HG03025 (cell line): ENCODE data around the gene UAP1L1.
"Not testable (repeated sequence)": the region's sequence is repeated elsewhere in the genome, so short reads cannot be mapped to it uniquely, and the experiment has no call there.

Experiments
- ATAC-seq: cut with Tn5 transposase; IDR thresholded peaks from one replicate; pipeline ENCODE4 v1.9.1; 2021; ENCODE audit warnings: mild to moderate bottlenecking, moderate library complexity; ENCODE audit not compliant: unreplicated experiment, low FRiP score

Gene UAP1L1

DNA sequence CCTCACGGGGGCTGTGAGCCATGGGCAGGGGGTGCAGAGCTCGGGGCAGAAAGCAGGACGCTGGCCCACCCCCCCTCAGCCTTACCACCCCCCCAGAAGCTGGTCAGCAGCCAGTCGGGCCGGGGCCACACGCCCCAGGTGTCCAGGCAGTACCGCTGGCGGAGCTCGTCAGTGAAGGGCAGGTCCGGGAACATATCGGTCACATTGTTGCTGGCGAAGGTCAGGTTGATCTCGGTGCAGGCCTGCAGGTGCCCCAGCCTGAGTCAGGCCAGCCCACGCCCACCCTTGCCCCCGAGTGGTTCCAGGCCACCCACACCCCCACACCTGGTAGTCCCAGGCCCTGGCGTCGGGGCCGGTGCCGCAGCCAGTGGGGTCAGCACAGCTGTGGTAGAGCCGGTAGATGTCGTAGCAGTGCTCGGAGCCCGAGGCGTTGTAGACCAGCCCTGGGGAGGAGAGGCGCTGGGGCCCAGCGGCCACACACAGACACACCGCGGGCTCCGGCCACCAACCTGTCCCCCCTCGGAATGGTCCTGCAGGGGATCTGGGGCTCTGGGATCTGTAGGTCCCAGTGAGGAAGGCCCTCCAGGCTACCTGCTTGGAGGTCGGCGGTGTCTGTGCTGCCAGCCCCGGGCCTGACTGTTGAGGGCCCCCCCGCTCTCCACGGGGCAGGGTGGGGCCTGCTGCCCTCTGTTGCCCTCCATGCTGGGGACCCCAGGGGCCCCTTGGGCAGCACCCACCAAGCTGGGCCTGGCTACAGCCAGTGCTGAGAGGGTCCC is 34.7 kb downstream of the UAP1L1 start:
- no peak for ATAC-seq

- no peak for ATAC-seq
These were observed 35.5 kb downstream of the UAP1L1 start for GRCh38 chr9:137112564-137113384.

DNA sequence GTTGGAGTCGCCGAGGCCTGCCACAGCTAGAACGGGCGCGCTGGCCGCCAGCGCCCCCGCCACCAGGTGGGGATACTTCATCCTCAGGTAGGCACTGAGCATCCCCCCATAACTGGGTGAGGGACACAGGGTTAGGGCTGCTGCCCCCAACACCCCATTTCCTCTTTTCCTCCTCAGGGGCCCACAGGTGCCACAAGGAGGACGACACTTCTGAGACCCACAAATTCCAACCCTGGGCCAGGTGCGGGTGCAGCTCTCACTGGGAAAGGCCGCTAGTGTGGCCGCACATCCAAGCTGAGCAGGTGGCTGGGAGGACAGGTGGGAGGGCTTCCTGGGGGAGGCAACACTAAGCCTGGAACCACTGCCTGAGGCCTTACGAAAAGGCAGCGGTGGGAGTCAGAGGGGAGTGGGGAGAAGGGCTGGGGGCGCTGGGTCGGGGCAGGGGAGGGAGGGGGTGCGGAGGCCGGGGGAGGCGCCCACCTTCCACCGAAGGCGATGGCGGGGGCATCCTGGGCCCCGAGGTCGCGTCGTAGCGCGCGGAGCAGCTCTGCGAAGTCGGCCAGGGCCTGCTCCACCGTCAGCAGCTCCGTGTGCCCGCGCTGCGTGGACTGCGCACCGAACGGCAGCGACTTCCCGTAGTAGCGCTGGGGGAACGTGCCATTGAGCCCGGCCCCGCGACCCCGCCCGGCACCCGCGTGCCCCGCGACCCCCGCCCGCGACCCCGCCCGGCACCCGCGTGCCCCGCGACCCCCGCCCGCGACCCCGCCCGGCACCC is 36.3 kb downstream of the UAP1L1 start:
- ATAC-seq = no peak

DNA sequence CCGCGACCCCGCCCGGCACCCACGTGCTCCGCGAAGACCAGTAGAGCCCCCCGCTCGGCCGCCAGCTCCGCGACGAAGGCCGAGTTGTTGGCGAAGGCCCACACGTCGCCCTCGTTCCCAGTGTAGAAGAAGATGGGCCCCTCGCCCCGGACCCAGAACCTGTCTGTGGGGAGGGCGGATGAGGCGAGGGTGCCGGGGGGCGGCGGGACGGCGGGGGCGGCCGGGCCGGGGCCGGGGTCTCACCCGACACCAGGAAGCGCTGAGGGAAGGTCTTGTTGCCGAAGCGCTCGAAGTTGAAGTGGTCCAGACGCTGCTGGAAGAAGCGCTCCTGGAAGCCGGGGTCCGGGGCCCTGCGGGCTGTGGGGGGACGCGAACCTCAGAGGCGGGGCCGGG is 36.9 kb downstream of the UAP1L1 start:
- ATAC-seq = no peak

GRCh38 chr9:137114613-137115393 is 37.5 kb downstream of the UAP1L1 start, which contains the start of gene DPP7:
DPP7 (minus strand) TSS chr9:137114733; CDS start chr9:137114713, 20 bp downstream.
- no peak for ATAC-seq

DNA sequence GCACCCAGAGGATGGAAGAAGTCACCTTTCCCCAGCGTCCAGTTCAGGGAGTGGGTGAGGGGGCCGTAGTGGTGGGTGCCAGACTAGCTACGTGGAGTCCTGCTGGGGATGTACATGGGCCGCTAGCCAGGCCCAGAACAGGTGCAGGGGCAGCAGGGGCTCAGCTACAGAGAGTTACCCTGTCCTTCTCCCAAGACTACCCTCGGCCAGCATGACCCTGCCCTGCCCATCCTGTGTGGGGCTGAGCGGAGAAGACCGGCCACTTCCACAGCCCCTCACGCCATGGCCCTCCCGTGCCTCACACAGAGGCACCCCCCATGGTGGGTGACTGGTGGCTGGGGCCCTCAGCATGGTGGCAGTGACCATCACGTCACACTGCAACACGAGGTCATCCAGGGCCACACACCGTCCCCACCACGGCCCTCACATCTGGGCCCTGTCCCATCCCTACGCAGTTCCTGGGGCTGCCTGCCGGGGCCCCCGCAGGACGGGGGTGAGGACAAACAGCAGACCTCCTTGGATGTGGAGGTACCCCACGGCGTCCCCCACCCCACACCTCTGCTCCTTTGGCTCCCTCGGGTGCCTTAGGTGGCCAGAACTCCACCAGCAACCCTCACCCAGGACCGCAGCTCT is 38.2 kb downstream of the UAP1L1 start:
- ATAC-seq = no peak

GRCh38 chr9:137116027-137116507 is 38.8 kb downstream of the UAP1L1 start:
- no peak for ATAC-seq

GRCh38 chr9:137116728-137117127 is 39.4 kb downstream of the UAP1L1 start:
- no peak for ATAC-seq

DNA sequence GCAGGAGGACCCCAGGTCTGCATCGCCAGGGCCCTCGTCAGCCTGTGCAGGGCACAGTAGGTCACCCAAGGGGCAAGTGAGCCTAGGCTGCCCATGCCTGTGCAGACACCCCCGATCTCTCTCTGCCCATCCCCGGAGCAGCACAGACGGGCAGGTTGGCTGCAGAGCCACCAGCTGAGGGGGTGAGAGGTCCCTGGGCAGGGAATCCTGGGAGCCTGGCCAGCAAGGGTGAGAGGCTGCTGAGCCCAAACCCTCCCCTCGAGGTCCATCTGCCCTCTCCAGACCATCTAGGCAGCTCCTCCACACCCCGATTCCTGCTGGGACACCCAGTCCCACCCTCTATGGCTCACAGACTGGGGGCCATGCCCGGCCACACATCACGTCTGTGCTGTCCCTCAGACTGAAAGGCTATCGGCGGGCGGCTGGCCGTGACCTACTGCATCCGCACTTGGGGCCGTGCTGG is 40.0 kb downstream of the UAP1L1 start:
- no peak for ATAC-seq

- not testable (repeated sequence) for ATAC-seq
These were observed 40.8 kb downstream of the UAP1L1 start for GRCh38 chr9:137118092-137118603.

GRCh38 chr9:137121927-137122795 is 44.8 kb downstream of the UAP1L1 start:
- ATAC-seq = not testable (repeated sequence)

DNA sequence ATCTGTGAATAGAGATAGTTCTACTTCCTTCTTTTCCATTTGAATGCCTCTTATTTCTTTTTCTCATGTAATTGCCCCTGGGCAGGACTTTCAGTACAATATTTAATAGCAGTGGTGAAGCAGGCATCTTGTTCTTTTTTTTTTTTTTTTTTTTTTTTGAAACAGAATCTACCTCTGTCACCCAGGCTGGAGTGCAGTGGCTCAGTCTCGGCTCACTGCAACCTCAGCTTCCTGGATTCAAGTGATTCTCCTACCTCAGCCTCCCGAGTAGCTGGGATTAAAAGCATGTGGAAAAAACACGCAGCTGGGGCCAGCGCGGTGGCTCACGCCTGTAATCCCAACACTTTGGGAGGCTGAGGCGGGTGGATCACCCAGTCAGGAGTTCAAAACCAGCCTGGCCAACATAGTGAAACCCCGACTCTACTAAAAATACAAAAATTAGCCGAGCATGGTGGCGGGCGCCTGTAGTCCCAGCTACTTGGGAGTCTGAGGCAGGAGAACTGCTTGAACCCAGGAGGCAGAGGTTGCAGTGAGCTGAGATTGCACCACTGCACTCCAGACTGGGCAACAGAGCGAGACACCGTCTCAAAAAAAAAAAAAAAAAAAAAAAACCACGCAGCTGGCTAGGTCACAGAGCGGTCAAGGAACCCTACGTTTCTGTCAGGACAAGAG is 45.6 kb downstream of the UAP1L1 start:
- not testable (repeated sequence) for ATAC-seq

- no peak for ATAC-seq
These were observed 46.1 kb downstream of the UAP1L1 start for GRCh38 chr9:137123468-137123837.

- not testable (repeated sequence) for ATAC-seq
These were observed 46.7 kb downstream of the UAP1L1 start for GRCh38 chr9:137123952-137124462.

- ATAC-seq = no peak
These were observed 49.5 kb downstream of the UAP1L1 start for GRCh38 chr9:137126786-137127185.

- ATAC-seq = no peak
These were observed 50.2 kb downstream of the UAP1L1 start for GRCh38 chr9:137127301-137128157.
